HEK293 (cell line): ENCODE results near the gene MERTK.

Experiments
- CTCF ChIA-PET: fragments of 350-600 bp; formaldehyde crosslinking; extraction: SDS; loops from one replicate; lab custom pipeline; 2021; ENCODE audit warnings: antibody characterized with exemption; lab: Yijun Ruan, JAX
- POLR2A ChIA-PET: fragments of 300-600 bp; formaldehyde crosslinking; extraction: SDS; loops from one replicate; lab custom pipeline; 2020; ENCODE audit warnings: antibody characterized with exemption, inconsistent platforms; lab: Yijun Ruan, JAX
- H3K27ac ChIP-seq: fragments of 200-500 bp; sonication (Bioruptor generic); 2 replicates; pipeline ENCODE4 v1.5.1; 2014; ENCODE audit warnings: low read depth, low read length, control low read depth, inconsistent platforms; ENCODE audit errors: extremely low read depth
- H3K36me3 ChIP-seq, 2 experiments: fragments of 200-500 bp in 1 of 2; sonication (Bioruptor generic) in 1 of 2; 1 replicate in 1 of 2; 2 replicates in 1 of 2; pipeline ENCODE4 v1.5.1; 2014 to 2017; ENCODE audit warnings: inconsistent platforms in 2 of 2, low read length in 2 of 2; ENCODE audit not compliant: control insufficient read depth in 2 of 2, insufficient read depth in 1 of 2
- H3K4me1 ChIP-seq: fragments of 200-500 bp; sonication (Bioruptor generic); 2 replicates; pipeline ENCODE4 v1.5.1; 2014; ENCODE audit warnings: mild to moderate bottlenecking, low read length, inconsistent platforms; ENCODE audit not compliant: control insufficient read depth, insufficient read depth
- H3K4me3 ChIP-seq: 2 replicates; pipeline ENCODE4 v1.5.1; 2011; ENCODE audit warnings: low read depth, mild to moderate bottlenecking, control low read depth, low read length, moderate library complexity
- H3K9me3 ChIP-seq: fragments of 200-500 bp; sonication (Bioruptor generic); 2 replicates; pipeline ENCODE4 v1.5.1; 2014; ENCODE audit warnings: low read depth, low read length, inconsistent platforms; ENCODE audit not compliant: control insufficient read depth, insufficient read depth
- GLI2 ChIP-seq: fragments of 450-650 bp; formaldehyde crosslinking; IDR thresholded peaks from 2 replicates; pipeline ENCODE4; 2017; ENCODE audit warnings: missing biosample characterization, missing genetic modification characterization, low read depth, borderline replicate concordance
- KLF1 ChIP-seq: fragments of 450-650 bp; formaldehyde crosslinking; IDR thresholded peaks from 2 replicates; pipeline ENCODE4 v1.5.1; 2016; ENCODE audit warnings: missing biosample characterization, missing genetic modification characterization
- REST ChIP-seq: fragments of 450-650 bp; formaldehyde crosslinking; IDR thresholded peaks from 2 replicates; pipeline ENCODE4 v1.5.1; 2016; ENCODE audit warnings: missing biosample characterization, missing genetic modification characterization
- TRIM28 ChIP-seq: IDR thresholded peaks from 2 replicates; pipeline ENCODE4 v1.6.1; 2011; ENCODE audit warnings: low read length, control low read depth, borderline replicate concordance
- ZBTB11 ChIP-seq: fragments of 450-650 bp; formaldehyde crosslinking; conservative IDR thresholded peaks from 2 replicates; pipeline ENCODE4 v1.5.1; 2016; ENCODE audit warnings: low read depth, missing biosample characterization, missing genetic modification characterization
- ZBTB44 ChIP-seq: fragments of 450-650 bp; IDR thresholded peaks from 2 replicates; pipeline ENCODE4 v1.5.1; 2018; ENCODE audit warnings: missing biosample characterization, mild to moderate bottlenecking, missing genetic modification characterization
- ZBTB48 ChIP-seq: fragments of 450-650 bp; formaldehyde crosslinking; IDR thresholded peaks from 2 replicates; pipeline ENCODE4 v1.5.1; 2016; ENCODE audit warnings: missing biosample characterization, missing genetic modification characterization
- ZBTB7A ChIP-seq: fragments of 450-650 bp; formaldehyde crosslinking; IDR thresholded peaks from 2 replicates; pipeline ENCODE4 v1.5.1; 2016; ENCODE audit warnings: low read depth, missing biosample characterization, missing genetic modification characterization
- ZIC2 ChIP-seq: fragments of 450-650 bp; formaldehyde crosslinking; IDR thresholded peaks from 2 replicates; pipeline ENCODE4 v1.5.1; 2016; ENCODE audit warnings: missing biosample characterization, missing genetic modification characterization
- ZNF157 ChIP-seq: fragments of 450-650 bp; formaldehyde crosslinking; IDR thresholded peaks from 2 replicates; pipeline ENCODE4 v1.5.1; 2016; ENCODE audit warnings: missing biosample characterization, missing genetic modification characterization
- ZNF214 ChIP-seq: fragments of 450-650 bp; formaldehyde crosslinking; IDR thresholded peaks from 2 replicates; pipeline ENCODE4 v1.5.1; 2017; ENCODE audit warnings: missing biosample characterization, mild to moderate bottlenecking, missing genetic modification characterization, borderline replicate concordance
- ZNF221 ChIP-seq: fragments of 450-650 bp; formaldehyde crosslinking; IDR thresholded peaks from 2 replicates; pipeline ENCODE4 v1.5.1; 2017; ENCODE audit warnings: missing biosample characterization, missing genetic modification characterization, borderline replicate concordance
- ZNF433 ChIP-seq: fragments of 450-650 bp; formaldehyde crosslinking; IDR thresholded peaks from 2 replicates; pipeline ENCODE4 v1.5.1; 2016; ENCODE audit warnings: missing biosample characterization, missing genetic modification characterization, low read depth
- ZNF76 ChIP-seq: fragments of 450-650 bp; formaldehyde crosslinking; IDR thresholded peaks from 2 replicates; pipeline ENCODE4; 2016; ENCODE audit warnings: low read depth, missing biosample characterization, missing genetic modification characterization, borderline replicate concordance
- ZSCAN23 ChIP-seq: fragments of 450-650 bp; formaldehyde crosslinking; IDR thresholded peaks from 2 replicates; pipeline ENCODE4 v1.5.1; 2016; ENCODE audit warnings: missing biosample characterization, missing genetic modification characterization

Gene MERTK

GRCh38 chr2:112059671-112060070, 161.3 kb downstream of the MERTK start (continued):
- no peak for TF ChIP-seq ZBTB44 (tag by site-specific recombination)

- Histone ChIP-seq H3K36me3 (peaks cover 5 to 24% of the 10 kb centered on the region in 2 experiments; a peak in 2 of 3 replicates), H3K27ac (no peak overlapping the region), H3K4me3 (no peak overlapping the region)
- POLR2A ChIA-PET = no interaction called here
- TF ChIP-seq ZNF76 (tag by site-specific recombination) = no peak
- TF ChIP-seq, all 188 proteins: peak for 0
- Histone ChIP-seq H3K9me3 (no peaks in the 10 kb centered on the region), H3K4me1 (peaks cover 3% of the 10 kb centered on the region)
- CTCF ChIA-PET = no interaction called here
These were observed 162.9 kb downstream of the MERTK start for GRCh38 chr2:112061299-112061698.

- H3K36me3 ChIP-seq = peaks cover 5 to 26% of the 10 kb centered on the region in 2 experiments; a peak in 2 of 3 replicates
- H3K9me3 ChIP-seq = no peaks in the 10 kb centered on the region
- no peak overlapping the region for H3K27ac ChIP-seq
- ChIA-PET POLR2A (no interaction called here), CTCF (interaction anchor here (0.6 kb wide), 2 partner anchors 175 to 538 kb away, joined by 3 read pairs; no protein-coding TSS in a partner anchor)
- TF ChIP-seq ZBTB11 (tag by site-specific recombination) = no peak
- no peak for TF ChIP-seq ZNF214 (tag by site-specific recombination)
- TF ChIP-seq ZNF433 (tag by site-specific recombination) = no peak
- no peak for TF ChIP-seq GLI2 (tag by site-specific recombination)
- TF ChIP-seq KLF1 = no peak
- TF ChIP-seq TRIM28 = no peak
- no peak for TF ChIP-seq ZNF221 (tag by site-specific recombination)
- no peak for TF ChIP-seq REST
- TF ChIP-seq ZSCAN23 = no peak
- no peak for TF ChIP-seq ZBTB7A (tag by site-specific recombination)
- no peak for TF ChIP-seq ZIC2 (tag by site-specific recombination)
- TF ChIP-seq ZNF157 (tag by site-specific recombination) = no peak
- TF ChIP-seq ZBTB48 (tag by site-specific recombination) = no peak
- H3K4me1 ChIP-seq = no peaks in the 10 kb centered on the region; the same call in 1 of the 2 replicates
- H3K4me3 ChIP-seq = no peak overlapping the region
These were observed 163.4 kb downstream of the MERTK start for GRCh38 chr2:112061840-112062239.
